Measurements from ENCODE around the gene BHMT.

GRCh38 chr5:79133657-79134451 lies 22.2 kb downstream of the BHMT start:
- TF ChIP-seq GATA2 (IDR thresholded peaks at IDR 0.05; ENCODE audit: low read depth, low read length): no peak
- TF ChIP-seq GATA3 (IDR thresholded peaks at IDR 0.05; ENCODE audit: low read depth, low read length): no peak
